Activated CD4-positive, alpha-beta T cell treated with anti-CD3 and anti-CD28 coated beads for 36 hours (primary cell): Measurements from ENCODE around the gene SIM2. TPM values are rescaled to one million over a fixed set of nuclear protein-coding genes. Genes with fewer than 3 reads are reported as not detected.

Experiments used
- ATAC-seq: fragments of 200-7000 bp; cut with Tn5 transposase; one replicate; pipeline ENCODE4 v1.10.0; 2021; ENCODE audit warnings: mild to moderate bottlenecking, moderate library complexity
- CTCF ChIA-PET: fragments of 350-600 bp; sonication (Branson Sonifier 250); formaldehyde crosslinking; loops from one replicate; lab custom pipeline; 2021; ENCODE audit warnings: antibody characterized with exemption; lab: Charles Lee
- POLR2A ChIA-PET: fragments of 350-600 bp; sonication (Branson Sonifier 250); formaldehyde crosslinking; loops from one replicate; lab custom pipeline; 2021; ENCODE audit warnings: antibody characterized with exemption, inconsistent platforms; lab: Charles Lee
- DNase-seq: peaks from one replicate; pipeline ENCODE4 v3.0.0-alpha.2; 2020
- H3K27ac Mint-ChIP-seq: one replicate; pipeline ENCODE4 v1.8.0; 2021; ENCODE audit warnings: mixed read lengths
- H3K27me3 Mint-ChIP-seq: one replicate; pipeline ENCODE4 v1.8.0; 2021; ENCODE audit warnings: mixed read lengths
- H3K36me3 Mint-ChIP-seq: one replicate; pipeline ENCODE4 v1.8.0; 2021; ENCODE audit warnings: low read depth, mixed read lengths
- H3K4me1 Mint-ChIP-seq: one replicate; pipeline ENCODE4 v1.8.0; 2021; ENCODE audit warnings: mixed read lengths
- H3K4me3 Mint-ChIP-seq: one replicate; pipeline ENCODE4 v1.8.0; 2021; ENCODE audit warnings: mild to moderate bottlenecking, moderate library complexity, mixed read lengths
- H3K9me3 Mint-ChIP-seq: one replicate; pipeline ENCODE4 v1.8.0; 2021; ENCODE audit warnings: low read depth, mixed read lengths
- intact Hi-C, 2 experiments: fragments of 100-400 bp; cut with DNase I in 1 of 2; cut with micrococcal nuclease in 1 of 2; formaldehyde crosslinking; loops; one replicate each; pipeline versions ENCODE4 v1.14.2 to v1.15.1; 2022 to 2024; cut with DNase I, micrococcal nuclease
- total RNA-seq, 2 experiments: library from RNA; stranded (reverse); gene quantifications; one replicate each; pipeline ENCODE4 v1.2.3, GENCODE V29; 2021

SIM2 gene
- total RNA-seq, 2 experiments from 2014 or later, result 2.0 to 2.4 TPM

DNA sequence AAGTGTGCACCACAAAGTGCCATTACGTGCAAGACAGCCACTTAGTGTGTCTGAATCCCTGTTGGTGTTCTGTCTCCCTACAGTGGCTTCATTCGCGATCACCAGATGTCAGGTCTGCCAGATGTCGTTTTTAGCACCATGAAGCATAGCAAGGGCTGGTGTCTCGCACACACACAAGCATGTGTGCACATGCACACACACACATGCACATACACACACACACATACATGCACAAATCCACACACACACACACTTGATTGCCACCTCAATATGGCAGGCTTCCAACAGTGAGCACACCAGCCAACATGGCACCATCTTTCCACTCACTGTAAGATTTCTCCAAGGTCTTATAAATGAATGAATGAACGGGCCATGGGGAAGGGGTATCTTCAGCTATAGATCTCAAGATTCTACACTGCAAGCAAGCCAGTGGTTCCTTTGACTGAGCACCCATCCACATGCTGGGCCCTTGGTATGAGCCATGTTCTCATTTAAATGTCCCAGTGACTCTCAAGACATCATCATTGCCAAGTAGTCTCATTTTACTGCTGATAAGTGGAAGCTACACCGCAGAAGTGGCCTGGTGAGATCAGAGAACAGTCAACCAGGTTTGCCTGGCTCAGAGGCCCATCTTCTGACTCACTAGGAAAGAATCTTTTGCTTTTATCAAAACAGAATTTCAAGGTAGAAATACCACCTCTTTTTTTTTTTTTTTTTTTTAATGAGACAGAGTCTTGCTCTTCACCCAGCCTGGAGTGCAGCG is 84.9 kb downstream of the SIM2 start:
- DNase-seq, result peak; percentile 10
- H3K4me1 Mint-ChIP-seq, result no peaks in the 10 kb centered on the region
- H3K27me3 Mint-ChIP-seq, result no peaks in the 10 kb centered on the region
- no peak overlapping the region for H3K27ac Mint-ChIP-seq
- CTCF ChIA-PET, result interaction anchor here (0.7 kb wide), 2 partner anchors 11 to 21 kb away, joined by 3 to 5 read pairs; no protein-coding TSS in a partner anchor
- ATAC-seq, result peak; percentile 65
- POLR2A ChIA-PET, result no interaction called here
- H3K9me3 Mint-ChIP-seq, result no peaks in the 10 kb centered on the region
- intact Hi-C loops, result no loop called here
- no peaks in the 10 kb centered on the region for H3K36me3 Mint-ChIP-seq
- H3K4me3 Mint-ChIP-seq, result no peak overlapping the region

DNA sequence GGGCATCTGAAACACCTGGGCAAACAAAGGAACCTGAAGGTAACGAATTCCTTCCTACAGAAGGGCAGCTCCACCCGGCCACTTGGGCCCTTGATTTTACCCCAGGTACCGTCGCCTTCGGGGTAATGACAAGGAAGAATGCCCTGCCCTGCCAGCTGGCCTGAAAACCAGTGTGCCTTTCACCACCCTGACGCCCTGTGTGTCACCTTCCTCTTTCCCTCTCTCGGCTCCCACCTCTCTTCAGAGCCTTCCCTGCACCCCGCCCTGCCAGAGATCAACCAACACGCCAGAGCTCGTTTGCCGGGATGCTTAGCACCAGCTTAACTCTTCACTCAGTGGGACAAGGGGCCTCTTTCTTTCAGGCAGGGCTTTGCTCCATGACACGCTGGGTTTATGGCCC is 86.0 kb downstream of the SIM2 start:
- no peaks in the 10 kb centered on the region for H3K27me3 Mint-ChIP-seq
- H3K27ac Mint-ChIP-seq, result no peak overlapping the region
- intact Hi-C loops, result no loop called here
- POLR2A ChIA-PET, result no interaction called here
- no peak overlapping the region for H3K4me3 Mint-ChIP-seq
- CTCF ChIA-PET, result no interaction called here
- no peaks in the 10 kb centered on the region for H3K36me3 Mint-ChIP-seq
- H3K9me3 Mint-ChIP-seq, result no peaks in the 10 kb centered on the region
- no peaks in the 10 kb centered on the region for H3K4me1 Mint-ChIP-seq
- ATAC-seq, result no peak
- no peak for DNase-seq

DNA sequence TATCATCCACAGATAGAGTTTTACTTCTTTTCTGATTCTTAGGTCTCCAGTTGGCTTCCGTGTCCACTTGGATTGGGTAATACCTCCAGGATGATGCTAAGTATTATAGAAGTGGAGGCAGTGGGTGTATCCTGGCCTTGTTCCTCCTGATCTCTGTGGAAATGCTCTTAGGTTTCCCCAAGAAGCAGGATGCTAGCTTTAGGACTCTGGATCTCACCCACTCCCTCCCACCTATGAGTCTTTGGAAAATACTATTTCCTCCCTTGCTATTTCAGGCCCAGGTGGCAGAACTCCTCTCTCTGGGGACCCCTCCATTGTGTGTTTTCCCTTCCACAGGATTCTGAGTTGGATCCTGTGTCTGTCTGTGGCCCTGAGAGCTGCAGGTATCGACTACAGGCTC is 86.7 kb downstream of the SIM2 start:
- Mint-ChIP-seq H3K36me3 (no peaks in the 10 kb centered on the region), H3K27me3 (no peaks in the 10 kb centered on the region), H3K4me1 (no peaks in the 10 kb centered on the region), H3K4me3 (no peak overlapping the region), H3K9me3 (no peaks in the 10 kb centered on the region), H3K27ac (no peak overlapping the region)
- ChIA-PET POLR2A (no interaction called here), CTCF (no interaction called here)
- DNase-seq (no peak), ATAC-seq (no peak)
- intact Hi-C loops, result no loop called here

DNA sequence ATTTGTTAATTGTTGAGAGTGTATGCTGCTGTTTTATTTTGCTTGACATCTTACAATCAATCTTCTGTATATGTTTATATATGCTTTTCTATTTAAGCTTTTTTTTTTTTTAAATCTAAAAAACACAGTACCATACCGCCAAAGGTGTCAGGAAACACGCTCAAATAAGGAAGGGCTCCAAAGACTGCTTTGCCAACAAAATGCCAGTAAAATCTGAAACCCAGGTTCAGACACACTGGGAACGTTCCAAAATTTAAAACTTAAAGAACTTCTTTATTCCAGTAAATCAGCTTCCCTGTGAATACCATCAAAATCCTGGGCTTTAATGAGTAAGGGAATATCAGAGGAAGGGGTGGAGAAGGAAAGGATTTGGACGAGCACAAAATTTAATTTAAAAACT is 87.3 kb downstream of the SIM2 start:
- peaks cover 4% of the 10 kb centered on the region for H3K36me3 Mint-ChIP-seq
- H3K4me3 Mint-ChIP-seq, result no peak overlapping the region
- H3K27me3 Mint-ChIP-seq, result no peaks in the 10 kb centered on the region
- DNase-seq, result no peak
- no peak overlapping the region for H3K27ac Mint-ChIP-seq
- CTCF ChIA-PET, result no interaction called here
- H3K4me1 Mint-ChIP-seq, result no peaks in the 10 kb centered on the region
- POLR2A ChIA-PET, result no interaction called here
- no peaks in the 10 kb centered on the region for H3K9me3 Mint-ChIP-seq
- no peak for ATAC-seq
- intact Hi-C loops, result no loop called here

DNA sequence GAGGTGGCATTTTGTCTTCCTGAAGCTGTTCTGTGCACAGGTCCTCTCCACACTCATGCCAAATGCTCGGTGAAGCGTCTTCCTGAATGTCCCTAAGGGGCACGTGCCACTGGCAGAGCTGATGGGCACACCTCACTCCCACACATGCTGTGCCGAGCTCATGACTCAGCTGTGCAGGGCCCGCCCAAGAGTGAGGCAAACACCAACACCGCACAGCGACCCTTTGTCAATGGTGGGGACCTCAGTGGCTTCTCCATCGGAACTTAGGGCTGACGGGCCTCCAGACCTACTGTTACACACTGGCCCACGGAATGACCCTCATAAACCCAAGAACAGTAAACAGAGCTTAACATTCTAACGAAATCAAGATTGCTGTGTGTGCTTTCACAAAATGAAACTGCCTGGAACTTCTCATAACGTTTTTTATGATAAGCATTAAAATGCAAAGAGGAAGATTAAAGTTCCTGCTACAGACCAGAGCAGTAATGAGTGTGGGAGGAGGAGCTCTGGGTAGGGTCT is 89.3 kb downstream of the SIM2 start:
- CTCF ChIA-PET, result interaction anchor here (0.5 to 0.6 kb wide), 2 partner anchors 50 to 159 kb away, joined by 3 read pairs; no protein-coding TSS in a partner anchor
- H3K4me1 Mint-ChIP-seq, result no peaks in the 10 kb centered on the region
- no peak overlapping the region for H3K27ac Mint-ChIP-seq
- DNase-seq, result no peak
- H3K36me3 Mint-ChIP-seq, result peaks cover 4% of the 10 kb centered on the region
- POLR2A ChIA-PET, result no interaction called here
- no peaks in the 10 kb centered on the region for H3K27me3 Mint-ChIP-seq
- no peak overlapping the region for H3K4me3 Mint-ChIP-seq
- H3K9me3 Mint-ChIP-seq, result no peaks in the 10 kb centered on the region
- ATAC-seq, result no peak
- intact Hi-C loops, result no loop called here

DNA sequence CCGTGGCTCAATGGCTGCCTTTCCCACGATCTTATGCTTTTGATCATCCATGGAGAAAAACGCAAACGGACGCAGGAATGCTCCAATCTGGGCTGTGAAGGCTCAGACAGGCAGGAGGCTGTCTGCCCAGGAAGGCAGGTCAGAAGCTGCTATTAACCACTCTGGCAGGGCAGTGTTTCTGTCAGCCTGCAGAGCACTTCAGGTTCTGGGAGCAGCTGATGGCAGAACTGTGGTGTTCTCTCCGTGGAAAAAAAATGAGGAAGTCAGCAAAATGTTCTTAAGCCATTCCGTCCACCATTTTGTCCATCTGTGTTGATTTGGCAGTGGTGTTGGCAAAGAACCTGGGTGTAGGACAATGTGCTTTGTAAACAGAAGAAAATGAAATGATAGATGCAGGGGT is 91.7 kb downstream of the SIM2 start:
- no peak overlapping the region for H3K4me3 Mint-ChIP-seq
- H3K4me1 Mint-ChIP-seq, result no peaks in the 10 kb centered on the region
- ChIA-PET CTCF (no interaction called here), POLR2A (no interaction called here)
- no peaks in the 10 kb centered on the region for H3K9me3 Mint-ChIP-seq
- no peaks in the 10 kb centered on the region for H3K27me3 Mint-ChIP-seq
- H3K36me3 Mint-ChIP-seq, result peaks cover 4% of the 10 kb centered on the region
- H3K27ac Mint-ChIP-seq, result no peak overlapping the region
- DNase-seq, result no peak
- no peak for ATAC-seq
- intact Hi-C loops, result no loop called here

DNA sequence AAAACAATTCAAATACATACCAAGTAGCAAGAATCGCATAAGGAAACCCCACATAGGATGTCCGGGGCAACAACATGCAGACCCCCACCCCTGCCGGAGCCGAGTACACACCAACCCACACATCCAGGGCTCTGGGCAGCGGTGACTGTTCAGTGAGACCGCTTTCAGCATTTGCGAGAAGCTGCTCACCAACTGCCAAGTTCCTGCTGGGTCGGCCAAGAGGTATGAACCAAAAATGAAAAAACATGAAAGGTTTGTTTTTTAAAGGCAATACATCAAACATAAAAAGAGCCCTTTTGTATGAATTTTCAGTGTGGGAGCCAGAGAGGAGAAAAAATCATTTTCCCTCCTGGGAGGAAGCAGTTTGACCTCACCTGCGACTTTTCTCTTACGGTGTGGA is 92.3 kb downstream of the SIM2 start:
- POLR2A ChIA-PET, result no interaction called here
- ATAC-seq, result no peak

DNA sequence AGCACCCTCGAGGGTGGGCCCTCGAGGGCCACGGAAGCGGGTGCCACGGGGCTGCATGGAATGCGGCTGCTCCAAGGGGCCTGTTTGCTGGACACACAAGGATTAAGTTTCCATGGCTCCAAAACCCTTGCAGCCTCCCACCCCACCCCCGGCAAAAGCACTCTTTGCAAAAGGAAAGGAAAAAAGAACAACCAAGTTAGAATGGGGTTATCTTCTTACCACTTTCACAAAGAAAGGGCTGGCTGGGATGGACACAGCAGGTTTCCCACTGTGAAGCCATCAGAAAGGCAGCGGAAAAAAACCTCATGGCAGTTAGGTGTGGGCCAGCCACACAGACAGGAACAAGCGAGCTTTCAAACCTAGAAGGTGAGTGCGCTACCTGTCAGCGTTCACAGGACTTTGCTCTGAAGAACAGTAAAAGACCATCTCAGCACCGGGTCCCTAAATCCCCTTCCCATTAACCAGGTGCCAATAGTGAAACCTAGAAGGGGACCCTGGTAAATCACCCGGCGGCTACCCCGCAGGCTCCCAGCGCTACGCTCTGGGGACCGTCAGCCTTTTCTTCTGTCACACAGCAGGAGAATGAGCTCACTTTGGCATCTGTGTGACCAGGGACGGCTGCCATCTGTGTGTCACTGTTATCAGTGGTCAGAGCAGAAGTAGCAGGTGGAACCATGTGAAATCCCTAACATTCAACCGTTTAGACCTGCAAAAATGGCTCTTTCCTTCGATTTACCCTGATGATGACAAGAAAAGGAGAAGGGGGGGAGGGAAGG is 93.0 kb downstream of the SIM2 start:
- Mint-ChIP-seq H3K27me3 (no peaks in the 10 kb centered on the region), H3K27ac (no peak overlapping the region), H3K4me1 (no peaks in the 10 kb centered on the region), H3K4me3 (no peak overlapping the region), H3K9me3 (peaks cover 3% of the 10 kb centered on the region), H3K36me3 (peaks cover 5% of the 10 kb centered on the region)
- DNase-seq (no peak), ATAC-seq (peak; percentile 7)
- ChIA-PET POLR2A (no interaction called here), CTCF (interaction anchor here (0.7 kb wide), 1 partner anchor 218 kb away, joined by 3 read pairs; no protein-coding TSS in a partner anchor)
- intact Hi-C loops, result no loop called here

More for the DNA sequence above, 92.3 kb downstream of the SIM2 start:
- CTCF ChIA-PET, result no interaction called here
- Mint-ChIP-seq H3K27ac (no peak overlapping the region), H3K36me3 (peaks cover 5% of the 10 kb centered on the region), H3K27me3 (no peaks in the 10 kb centered on the region), H3K4me3 (no peak overlapping the region), H3K9me3 (peaks cover 3% of the 10 kb centered on the region), H3K4me1 (no peaks in the 10 kb centered on the region)
- DNase-seq, result no peak
- intact Hi-C loops, result no loop called here

DNA sequence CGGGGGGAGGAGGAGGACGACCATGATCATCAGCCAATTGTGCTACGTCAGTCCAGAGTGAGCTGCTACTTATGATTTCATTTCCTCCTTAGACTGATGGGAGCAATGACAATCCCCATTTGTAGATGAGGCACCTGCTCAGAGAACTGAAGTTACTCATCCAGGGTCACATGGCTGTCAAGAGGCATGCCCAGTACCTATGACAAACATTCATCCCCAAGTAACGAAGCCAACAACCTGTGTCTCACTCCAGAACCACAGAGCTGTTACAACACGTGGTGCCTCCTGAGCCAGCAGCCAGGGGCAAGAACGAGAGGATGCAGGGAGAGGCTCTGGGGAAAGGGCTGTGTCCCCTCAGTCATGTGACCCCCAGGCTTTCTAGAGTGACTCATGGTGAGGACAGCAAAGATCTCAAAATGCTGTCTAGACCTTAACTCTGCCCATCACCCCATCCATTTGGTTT is 93.6 kb downstream of the SIM2 start:
- no peak overlapping the region for H3K4me3 Mint-ChIP-seq
- peaks cover 5% of the 10 kb centered on the region for H3K36me3 Mint-ChIP-seq
- H3K27me3 Mint-ChIP-seq, result no peaks in the 10 kb centered on the region
- intact Hi-C loops, result no loop called here
- ATAC-seq (peak; percentile 96), DNase-seq (peak; percentile 21)
- H3K27ac Mint-ChIP-seq, result no peak overlapping the region
- peaks cover 7% of the 10 kb centered on the region for H3K9me3 Mint-ChIP-seq
- ChIA-PET CTCF (interaction anchor here (0.7 kb wide), 1 partner anchor 218 kb away, joined by 3 read pairs; no protein-coding TSS in a partner anchor), POLR2A (no interaction called here)
- no peaks in the 10 kb centered on the region for H3K4me1 Mint-ChIP-seq

DNA sequence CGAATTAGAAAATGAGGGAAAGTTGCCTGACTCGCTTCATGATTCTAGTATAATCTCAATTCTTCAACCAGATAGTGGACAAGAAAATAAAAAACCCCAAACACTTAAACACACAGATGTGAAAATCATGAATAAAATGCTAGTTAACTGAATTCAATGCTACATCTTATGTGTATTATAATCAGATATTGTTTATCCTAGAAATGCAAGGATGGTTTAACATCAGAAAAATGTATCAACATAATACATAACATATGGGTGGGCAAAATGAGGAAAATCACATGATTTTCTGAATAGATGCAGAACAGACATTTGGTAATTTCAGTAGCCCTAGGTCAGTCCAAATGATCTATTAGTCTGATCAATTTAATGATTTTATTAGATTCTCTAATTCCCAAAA is 97.2 kb downstream of the SIM2 start:
- Mint-ChIP-seq H3K27me3 (no peaks in the 10 kb centered on the region), H3K4me3 (no peak overlapping the region), H3K9me3 (peaks cover 21% of the 10 kb centered on the region), H3K4me1 (no peaks in the 10 kb centered on the region), H3K27ac (no peak overlapping the region), H3K36me3 (peaks cover 11% of the 10 kb centered on the region)
- DNase-seq (no peak), ATAC-seq (no peak)
- intact Hi-C loops, result no loop called here
- ChIA-PET POLR2A (no interaction called here), CTCF (no interaction called here)

DNA sequence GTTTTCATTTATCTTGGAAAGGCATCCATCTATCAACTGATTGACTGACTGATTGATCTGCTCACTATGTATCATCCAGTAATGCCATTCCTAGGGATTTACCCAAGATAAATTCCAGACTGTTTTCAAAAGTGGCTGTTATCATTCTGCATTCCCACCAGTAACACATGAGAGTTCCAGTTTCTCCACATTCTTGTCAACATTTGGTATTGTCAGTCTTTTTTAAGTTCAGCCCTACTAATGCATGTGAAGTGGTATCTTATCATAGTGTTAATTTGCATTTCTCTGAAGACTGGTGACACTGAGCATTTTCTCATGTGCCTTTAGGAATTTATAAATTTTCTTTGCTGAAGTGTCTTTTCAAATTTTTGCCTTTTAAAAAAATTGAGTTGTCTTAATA is 99.6 kb downstream of the SIM2 start:
- peaks cover 16% of the 10 kb centered on the region for H3K36me3 Mint-ChIP-seq
- no peaks in the 10 kb centered on the region for H3K4me1 Mint-ChIP-seq
- ChIA-PET CTCF (no interaction called here), POLR2A (no interaction called here)
- intact Hi-C loops, result no loop called here
- no peak overlapping the region for H3K4me3 Mint-ChIP-seq
- ATAC-seq, result no peak
- no peak for DNase-seq
- peaks cover 22% of the 10 kb centered on the region for H3K9me3 Mint-ChIP-seq
- H3K27me3 Mint-ChIP-seq, result no peaks in the 10 kb centered on the region
- H3K27ac Mint-ChIP-seq, result no peak overlapping the region
